ENCODE results near the gene ARID3A.

Gene ARID3A

DNA sequence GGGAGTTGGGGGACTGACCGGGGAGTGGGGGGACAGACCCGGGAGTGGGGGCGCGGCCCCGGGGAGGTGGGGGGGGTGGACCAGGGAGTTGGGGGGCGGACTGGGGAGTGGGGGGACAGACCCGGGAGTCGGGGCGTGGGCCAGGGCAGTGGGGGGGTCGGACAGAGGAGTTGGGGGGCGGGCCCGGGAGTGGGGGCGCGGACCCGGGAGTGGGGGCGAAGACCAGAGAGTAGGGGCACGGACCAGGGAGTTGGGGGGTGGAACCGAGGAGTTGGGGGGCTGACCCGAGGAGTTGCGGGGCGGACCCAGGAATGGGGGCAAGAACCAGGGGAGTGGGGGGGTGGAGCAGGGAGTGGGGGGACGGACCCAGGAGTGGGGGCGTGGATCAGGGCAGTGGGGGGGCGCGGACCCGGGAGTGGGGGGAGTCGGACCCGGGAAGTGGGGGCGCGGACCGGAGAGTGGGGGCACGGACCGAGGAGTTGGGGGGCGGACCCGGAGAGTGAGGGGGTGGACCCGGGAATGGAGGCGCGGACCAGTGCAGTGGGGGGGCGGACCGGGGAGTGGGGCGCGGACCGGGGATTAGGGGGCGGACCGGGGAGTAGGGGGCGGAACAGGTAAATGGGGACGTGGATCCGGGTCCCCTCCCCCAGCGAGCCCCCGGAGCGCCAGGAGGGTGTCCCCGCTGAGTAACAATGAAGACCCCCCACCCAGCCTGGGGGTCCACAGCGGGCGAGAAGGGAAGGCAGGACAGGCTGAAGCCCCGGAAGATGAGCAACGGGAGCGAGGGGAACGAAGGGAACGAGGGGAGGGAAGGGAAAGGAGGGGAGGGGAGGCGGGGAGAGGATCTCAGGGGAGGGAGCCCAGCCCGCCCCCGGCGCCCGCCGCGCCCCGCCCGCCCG lies 13.4 kb upstream of the ARID3A start:
- no peak for DNase-seq

DNA sequence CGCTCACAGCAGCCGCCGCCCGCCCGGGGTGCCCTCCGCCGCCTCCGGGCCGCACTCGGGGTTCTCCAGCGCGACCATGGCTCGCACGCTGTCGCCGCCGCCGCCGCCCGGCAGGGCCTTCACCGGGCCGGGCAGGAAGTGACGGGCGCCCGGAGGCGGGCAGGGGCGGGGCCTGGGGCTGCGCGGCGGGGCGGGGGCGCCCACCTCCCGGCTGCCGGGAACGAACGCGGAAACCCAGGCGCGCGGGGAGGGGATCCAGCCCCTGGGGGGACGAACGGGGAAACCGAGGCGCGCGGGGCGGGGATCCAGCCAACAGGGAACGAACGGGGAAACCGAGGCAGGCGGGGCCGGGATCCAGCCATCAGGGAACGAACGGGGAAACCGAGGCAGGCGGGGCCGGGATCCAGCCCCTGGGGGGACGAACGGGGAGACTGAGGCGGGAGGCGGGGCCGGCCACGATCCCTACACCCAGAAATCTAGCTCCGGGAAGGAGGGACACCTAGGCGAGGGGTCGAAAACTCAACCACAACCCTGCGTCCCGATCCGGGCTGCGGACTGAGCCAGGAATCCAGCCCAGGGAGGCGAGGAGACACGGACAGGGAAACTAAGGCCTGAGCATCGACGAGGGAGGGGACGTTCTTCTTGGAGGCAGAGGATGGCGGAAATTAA lies 12.6 kb upstream of the ARID3A start, which contains the start of gene R3HDM4:
TSS of gene R3HDM4 (minus strand) at position 140 of the 669 bp plus-strand sequence. CDS start at position 78, 62 bp downstream.
- DNase-seq = peak; percentile 57

- DNase-seq = no peak
Observed at GRCh38 chr19:916645-917322, 9.1 kb upstream of the ARID3A start.

DNA sequence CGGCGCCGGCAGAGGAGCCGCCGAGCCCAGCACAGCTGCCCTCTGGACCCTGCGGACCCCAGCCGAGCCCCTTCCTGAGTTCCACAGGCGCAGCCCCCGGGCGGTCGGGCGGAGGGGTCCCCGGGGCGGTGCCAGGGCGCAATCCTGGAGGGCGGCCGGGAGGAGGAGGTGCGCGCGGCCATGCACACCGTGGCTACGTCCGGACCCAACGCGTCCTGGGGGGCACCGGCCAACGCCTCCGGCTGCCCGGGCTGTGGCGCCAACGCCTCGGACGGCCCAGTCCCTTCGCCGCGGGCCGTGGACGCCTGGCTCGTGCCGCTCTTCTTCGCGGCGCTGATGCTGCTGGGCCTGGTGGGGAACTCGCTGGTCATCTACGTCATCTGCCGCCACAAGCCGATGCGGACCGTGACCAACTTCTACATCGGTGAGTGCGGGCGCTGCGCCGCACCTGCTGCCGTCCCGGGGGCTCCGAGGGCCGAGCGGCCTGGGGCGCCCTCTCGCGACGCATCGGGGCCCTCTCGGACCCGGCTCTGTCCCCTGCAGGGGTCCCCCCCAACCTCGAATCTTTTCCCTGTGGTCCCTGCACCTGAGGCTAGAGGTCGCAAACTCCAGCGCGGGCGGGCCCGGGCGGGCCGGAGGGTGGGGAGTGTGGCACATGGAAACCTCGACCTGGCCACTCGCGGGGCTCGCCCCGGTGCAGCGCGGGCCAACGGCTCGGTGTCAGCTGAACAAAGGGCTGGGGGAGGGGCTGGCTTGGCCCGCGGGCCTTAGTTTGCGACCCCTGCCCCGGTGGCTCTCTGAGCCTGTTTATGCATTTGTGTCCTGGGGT lies 8.3 kb upstream of the ARID3A start, which contains the start of gene KISS1R:
TSS of gene KISS1R (plus strand) at position 11 of the 829 bp plus-strand sequence. CDS start at position 181, 170 bp downstream.
- DNase-seq = no peak

- DNase-seq = no peak
Observed at GRCh38 chr19:918152-918437, 7.7 kb upstream of the ARID3A start.

GRCh38 chr19:918481-919198 lies 7.2 kb upstream of the ARID3A start:
- no peak for DNase-seq

- DNase-seq = no peak
Observed at GRCh38 chr19:919199-920050, 6.4 kb upstream of the ARID3A start.

- no peak for DNase-seq
Observed at GRCh38 chr19:920051-920864, 5.6 kb upstream of the ARID3A start.

DNA sequence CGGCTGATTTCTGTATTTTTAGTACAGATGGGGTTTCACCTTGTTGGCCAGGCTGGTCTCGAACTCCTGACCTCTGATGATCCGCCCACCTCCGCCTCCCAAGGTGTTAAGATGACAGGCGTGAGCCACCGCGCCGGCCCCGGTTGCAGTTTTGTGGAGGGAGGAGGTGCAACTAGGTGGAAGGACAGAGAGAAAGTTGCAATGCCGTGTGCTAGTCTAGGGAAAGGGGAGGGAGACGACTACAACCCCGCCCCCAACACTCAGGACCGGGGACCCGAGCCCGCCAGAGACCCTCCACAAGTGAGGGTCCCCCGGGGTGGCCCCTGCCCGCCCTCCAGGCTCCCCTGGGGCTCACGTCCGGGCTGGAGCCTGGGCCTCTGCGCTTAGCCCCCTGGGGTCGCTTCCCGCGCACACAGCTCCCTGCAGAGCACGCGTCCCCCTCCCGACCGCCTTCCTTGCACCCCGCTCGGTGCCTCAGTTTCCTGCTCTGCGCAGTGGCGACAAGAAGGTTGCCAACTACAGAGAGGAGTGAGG lies 1.2 kb upstream of the ARID3A start:
- no peak for DNase-seq

GRCh38 chr19:925087-925525 lies 729 bp upstream of the ARID3A start:
- peak; percentile 24 for DNase-seq

- no peak for DNase-seq
Observed at GRCh38 chr19:926323-926588, 421 bp downstream of the ARID3A start.

DNA sequence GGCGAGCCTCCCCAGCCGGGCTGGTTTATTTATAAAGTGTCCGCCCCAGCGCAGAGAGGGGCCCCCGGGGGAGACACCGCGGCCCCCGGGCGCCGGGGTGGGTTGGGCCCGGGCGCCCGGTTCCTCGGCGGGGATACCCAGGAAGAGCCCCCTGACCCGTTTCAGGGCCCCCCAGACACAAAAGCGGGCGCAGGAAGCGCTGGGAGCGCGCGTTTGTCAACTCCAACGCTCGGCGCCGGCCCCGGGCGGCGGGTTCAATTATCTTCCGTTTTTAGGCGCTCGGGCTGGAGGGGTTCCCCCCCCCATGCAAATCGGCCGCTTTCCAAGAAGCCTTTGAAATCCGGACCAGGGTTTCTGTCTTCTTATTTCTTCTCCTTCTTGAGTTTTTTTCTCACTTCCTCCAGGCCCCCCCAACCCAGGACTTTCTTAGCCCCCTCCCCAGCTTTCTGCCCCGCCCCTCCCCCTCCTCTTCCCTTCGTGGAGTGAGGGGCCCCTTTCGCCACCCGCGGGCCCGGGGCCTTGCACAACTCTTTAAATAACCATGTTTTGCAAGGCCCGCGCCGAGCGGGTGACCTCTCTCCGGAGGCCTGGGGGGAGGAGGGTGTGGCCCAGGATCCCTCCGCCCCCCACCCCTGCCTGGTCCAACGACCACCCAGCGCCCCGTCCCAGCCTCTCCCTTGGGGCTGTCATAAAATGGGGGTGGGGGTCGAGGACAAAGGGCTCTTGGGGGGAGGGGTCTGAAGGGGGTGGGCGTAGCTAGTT lies 935 bp downstream of the ARID3A start:
- DNase-seq = peak; percentile 30

GRCh38 chr19:927351-927779 lies 1.5 kb downstream of the ARID3A start:
- no peak for DNase-seq

- no peak for DNase-seq
Observed at GRCh38 chr19:927780-928401, 2.1 kb downstream of the ARID3A start.

GRCh38 chr19:928471-929202 lies 2.8 kb downstream of the ARID3A start:
- peak; percentile 9 for DNase-seq

- no peak for DNase-seq
Observed at GRCh38 chr19:929203-929890, 3.5 kb downstream of the ARID3A start.

DNA sequence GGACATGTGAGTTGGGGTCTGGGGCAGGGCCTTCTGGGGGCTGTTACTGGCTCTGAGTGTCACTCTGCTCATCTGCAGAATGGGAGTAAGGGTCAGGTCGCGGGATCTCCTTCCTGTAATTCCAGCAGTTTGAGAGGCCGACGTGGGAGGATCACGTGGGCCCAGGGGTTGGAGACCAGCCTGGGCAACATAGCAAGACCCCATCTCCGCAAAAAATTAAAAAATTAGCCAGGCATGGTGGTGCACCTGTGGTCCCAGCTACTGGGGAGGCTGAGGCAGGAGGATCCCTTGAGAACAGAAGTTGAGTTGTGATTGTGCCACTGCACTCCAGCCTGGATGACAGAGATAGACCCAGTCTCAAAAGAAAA lies 4.0 kb downstream of the ARID3A start:
- no peak for DNase-seq
